GM18868 (cell line): Measurements from ENCODE around the gene CHRNB2.

ENCODE experiments used
- ATAC-seq: cut with Tn5 transposase; IDR thresholded peaks from one replicate; pipeline ENCODE4 v1.9.1; 2021; ENCODE audit warnings: mild to moderate bottlenecking, moderate library complexity; ENCODE audit not compliant: unreplicated experiment

The CHRNB2 gene

GRCh38 chr1:154629061-154629674 lies 61.6 kb downstream of the CHRNB2 start:
- no peak for ATAC-seq
